GM12878 (cell line): Measurements from ENCODE around the gene COG7. TPM values are rescaled to one million over a fixed set of nuclear protein-coding genes. Genes with fewer than 3 reads are reported as not detected.

ENCODE experiments used
- ATAC-seq: fragments of 200-7000 bp; cut with Tn5 transposase; 3 replicates; pipeline ENCODE4 v1.9.1; 2020; ENCODE audit warnings: mild to moderate bottlenecking, moderate library complexity
- BruUV-seq: library from RNA; stranded (reverse); fragments of 400-500 nt; replicated peaks from 2 replicates; lab custom pipeline; 2021; lab: Mats Ljungman, UMichigan
- CTCF ChIA-PET: fragments of 300-600 bp; sonication (Branson Sonifier 250); formaldehyde crosslinking; extraction: SDS; loops from one replicate; lab custom pipeline; 2021; ENCODE audit warnings: inconsistent platforms; lab: Yijun Ruan, JAX
- POLR2A ChIA-PET: fragments of 350-600 bp; formaldehyde crosslinking; extraction: SDS; loops from one replicate; lab custom pipeline; 2021; ENCODE audit warnings: inconsistent platforms; lab: Charles Lee
- RAD21 ChIA-PET: fragments of 300-600 bp; sonication (Branson Sonifier 250); formaldehyde crosslinking; loops from one replicate; lab custom pipeline; 2023; ENCODE audit warnings: antibody characterized with exemption; ENCODE audit not compliant: unreplicated experiment; lab: Charles Lee
- SMC1A ChIA-PET: fragments of 300-600 bp; sonication (Branson Sonifier 250); formaldehyde crosslinking; loops from one replicate; lab custom pipeline; 2023; ENCODE audit not compliant: unreplicated experiment, uncharacterized antibody; lab: Charles Lee
- DNase-seq: peaks from one replicate; pipeline ENCODE4 v3.0.0-alpha.2; 2011; ENCODE audit warnings: low read depth, low spot score
- FAIRE-seq: peaks from 3 replicates; lab custom pipeline; 2011; peaks lifted over from hg19 to GRCh38; lab: Jason Lieb, UNC
- H2AFZ ChIP-seq: 2 replicates; pipeline ENCODE4 v1.6.0; 2011; ENCODE audit warnings: low read depth, low read length, control low read depth; ENCODE audit not compliant: control insufficient read depth
- H3K27ac ChIP-seq: 2 replicates; pipeline ENCODE4 v1.5.1; 2011; ENCODE audit warnings: control low read depth; ENCODE audit not compliant: control insufficient read depth, insufficient read depth
- H3K27me3 ChIP-seq, 2 experiments: replicated peaks in 1 of 2; 2 replicates each; pipeline versions ENCODE4 v1.6.0 to v1.6.1; 2011; ENCODE audit warnings: low read length in 1 of 2; ENCODE audit not compliant: control insufficient read depth in 2 of 2, insufficient read depth in 2 of 2
- H3K36me3 ChIP-seq, 2 experiments: 2 replicates each; pipeline ENCODE4 v1.5.1; 2011; ENCODE audit warnings: low read length in 1 of 2; ENCODE audit not compliant: control insufficient read depth in 2 of 2, insufficient read depth in 2 of 2
- H3K4me1 ChIP-seq: 2 replicates; pipeline ENCODE4 v1.6.1; 2011; ENCODE audit warnings: mild to moderate bottlenecking, low read length, moderate library complexity, mixed read lengths; ENCODE audit not compliant: control insufficient read depth, insufficient read depth
- H3K4me2 ChIP-seq: 2 replicates; pipeline ENCODE4 v1.6.0; 2011; ENCODE audit warnings: control low read depth; ENCODE audit not compliant: control insufficient read depth, insufficient read depth
- H3K4me3 ChIP-seq: fragments of 200-600 bp; sonication (generic); 2 replicates; pipeline ENCODE4 v1.5.1; 2016
- H3K79me2 ChIP-seq: 2 replicates; pipeline ENCODE4 v1.6.0; 2011; ENCODE audit warnings: low read length; ENCODE audit not compliant: control insufficient read depth, insufficient read depth
- H3K9ac ChIP-seq: 2 replicates; pipeline ENCODE4 v1.8.0; 2011; ENCODE audit warnings: low read length, control low read depth, mixed read lengths; ENCODE audit not compliant: control insufficient read depth, insufficient read depth
- H3K9me3 ChIP-seq: replicated peaks from 3 replicates; pipeline ENCODE4 v1.5.1; 2011; ENCODE audit warnings: mild to moderate bottlenecking, low read length; ENCODE audit not compliant: control insufficient read depth, insufficient read depth
- H4K20me1 ChIP-seq: 2 replicates; pipeline ENCODE4 v1.6.0; 2011; ENCODE audit not compliant: control insufficient read depth, insufficient read depth
- ATF7 ChIP-seq: fragments of 450-650 bp; IDR thresholded peaks from 2 replicates; pipeline ENCODE4 v1.6.1; 2016; ENCODE audit warnings: low read depth, mild to moderate bottlenecking
- CREM ChIP-seq: IDR thresholded peaks from 2 replicates; pipeline ENCODE4 v1.6.1; 2014; ENCODE audit warnings: antibody characterized with exemption, low read depth
- E2F8 ChIP-seq: fragments of 450-650 bp; IDR thresholded peaks from 2 replicates; pipeline ENCODE4 v1.6.1; 2018; ENCODE audit warnings: mild to moderate bottlenecking, low read depth, moderate library complexity; ENCODE audit not compliant: partially characterized antibody
- E4F1 ChIP-seq: fragments of 450-650 bp; IDR thresholded peaks from 2 replicates; pipeline ENCODE4 v1.6.1; 2018; ENCODE audit warnings: borderline replicate concordance, mild to moderate bottlenecking; ENCODE audit not compliant: partially characterized antibody
- EGR1 ChIP-seq, 2 experiments: IDR thresholded peaks; 1 replicate in 1 of 2; 2 replicates in 1 of 2; pipeline ENCODE4 v1.6.1; 2011 to 2012; ENCODE audit warnings: low read depth in 2 of 2, low read length in 2 of 2, borderline replicate concordance in 1 of 2, mild to moderate bottlenecking in 1 of 2, moderate library complexity in 1 of 2
- FOS ChIP-seq: IDR thresholded peaks from 3 replicates; pipeline ENCODE4 v1.6.1; 2011; ENCODE audit warnings: borderline replicate concordance; ENCODE audit not compliant: insufficient read length; ENCODE audit errors: extremely low read depth
- IRF3 ChIP-seq: fragments of 450-650 bp; IDR thresholded peaks from 2 replicates; pipeline ENCODE4 v1.6.1; 2014; ENCODE audit warnings: mild to moderate bottlenecking
- KAT2A ChIP-seq: conservative IDR thresholded peaks from 2 replicates; pipeline ENCODE4 v1.6.1; 2011; ENCODE audit warnings: low read depth, low read length; ENCODE audit not compliant: control insufficient read depth
- NFIC ChIP-seq: IDR thresholded peaks from 2 replicates; pipeline ENCODE4 v1.6.1; 2012; ENCODE audit warnings: low read depth, mild to moderate bottlenecking, inconsistent platforms, low read length, moderate library complexity
- NR2F1 ChIP-seq: fragments of 450-650 bp; conservative IDR thresholded peaks from 2 replicates; pipeline ENCODE4 v1.6.1; 2017; ENCODE audit warnings: mild to moderate bottlenecking
- SMAD5 ChIP-seq: IDR thresholded peaks from 2 replicates; pipeline ENCODE4 v1.6.1; 2016; ENCODE audit warnings: antibody characterized with exemption, low read depth
- TCF7 ChIP-seq: IDR thresholded peaks from 2 replicates; pipeline ENCODE4 v1.6.1; 2014; ENCODE audit warnings: antibody characterized with exemption, borderline replicate concordance
- ZBTB4 ChIP-seq: fragments of 450-650 bp; formaldehyde crosslinking; IDR thresholded peaks from 2 replicates; pipeline ENCODE4 v1.4.0; 2022; ENCODE audit warnings: mild to moderate bottlenecking, moderate library complexity
- WGBS: methylation state at CpG from one replicate; pipeline ENCODE4 v1.1.6; 2016; ENCODE audit warnings: low lambda C conversion rate; ENCODE audit not compliant: insufficient replicate concordance, insufficient coverage; ENCODE audit errors: missing lambda C conversion rate; 5-methylcytosine and 5-hydroxymethylcytosine counted together
- in situ Hi-C: fragments of 300-500 bp; cut with MboI; formaldehyde crosslinking; loops from 9 replicates; pipeline ENCODE4 v1.14.3; 2018; ENCODE audit warnings: mixed read lengths
- intact Hi-C: fragments of 100-400 bp; cut with micrococcal nuclease; formaldehyde crosslinking; loops from one replicate; pipeline ENCODE4 v1.14.2; 2022; ENCODE audit not compliant: unreplicated experiment
- polyA plus RNA-seq, 11 experiments: library from polyadenylated mRNA; depleted of rRNA in 4 of 11; unstranded in 6 of 11; stranded (reverse) in 5 of 11; fragments of >200 nt; fragmentation: Nextera tagmentation in 4 of 11; fragmentation: Illumina TruSeq in 1 of 11; extraction: Ambion mirVana in 4 of 11; extraction: Trizol in 1 of 11; gene quantifications; 1 replicate in 1 of 11; 2 replicates in 10 of 11; pipeline versions ENCODE4 v1.2.1 to v1.2.3, GENCODE V29; 2011 to 2016; ENCODE audit warnings: inconsistent platforms in 2 of 11, missing spikeins in 2 of 11, low read depth in 1 of 11
- total RNA-seq, 4 experiments: library from RNA; depleted of rRNA in 3 of 4; stranded (reverse); fragments of >200 nt in 3 of 4; fragmentation: Illumina TruSeq in 1 of 4; extraction: Trizol in 1 of 4; gene quantifications; 2 replicates each; pipeline versions ENCODE4 v1.2.1 to v1.2.3, GENCODE V29; 2013 to 2021

Gene COG7
- total and polyA plus RNA-seq, 10 of the 15 experiments (the other 5 are each of a cell fraction or from before 2014, with no cell fraction given) = 2.9 to 24.0 (median 10.0) TPM

- 100% methylated on average over 1 of the region's 1 CpG for WGBS
- Histone ChIP-seq H4K20me1 (no peaks in the 10 kb centered on the region; the same call in 1 of the 2 replicates), H3K27me3 (no peaks in the 10 kb centered on the region), H3K4me3 (no peak overlapping the region), H3K4me1 (no peaks in the 10 kb centered on the region), H3K27ac (no peak overlapping the region), H3K79me2 (no peaks in the 10 kb centered on the region), H3K9ac (no peak overlapping the region), H3K4me2 (no peak overlapping the region), H3K36me3 (peaks cover 29 to 52% of the 10 kb centered on the region in 2 experiments), H2AFZ (no peak overlapping the region), H3K9me3 (no peaks in the 10 kb centered on the region)
- DNase-seq = no peak
- in situ Hi-C loops (no loop called here), intact Hi-C loops (no loop called here)
- BruUV-seq = no TSS peak
- no peak for ATAC-seq
- ChIA-PET POLR2A (interaction anchor here (0.6 kb wide), 1 partner anchor 93 kb away, joined by 4 read pairs; no protein-coding TSS in a partner anchor), SMC1A (interaction anchor here (0.6 to 1.7 kb wide), 2 partner anchors 30 to 121 kb away, joined by 3 to 5 read pairs; no protein-coding TSS in a partner anchor), RAD21 (no interaction called here), CTCF (no interaction called here)
- FAIRE-seq = no peak
- TF ChIP-seq CREM = no peak
- no peak for TF ChIP-seq NFIC
- TF ChIP-seq FOS = no peak
- TF ChIP-seq IRF3 = no peak
- no peak for TF ChIP-seq ZBTB4 (CRISPR knock-in tag)
- no peak for TF ChIP-seq KAT2A
- TF ChIP-seq SMAD5 = no peak
- TF ChIP-seq NR2F1 = no peak
- TF ChIP-seq ATF7 = no peak
- TF ChIP-seq E4F1 = no peak
- TF ChIP-seq E2F8 = no peak
- no peak for TF ChIP-seq TCF7
- no peak for TF ChIP-seq EGR1 (IDR thresholded peaks at IDR 0.05; ENCODE audit: borderline replicate concordance in 1 of 2, low read depth in 2 of 2, low read length in 2 of 2)
Observed at GRCh38 chr16:23476289-23476688, 23.3 kb upstream of the COG7 start.
